ENCODE results near the gene NONO.
"Not testable (repeated sequence)": the region's sequence is repeated elsewhere in the genome, so short reads cannot be mapped to it uniquely, and the experiment has no call there.

Gene NONO

DNA sequence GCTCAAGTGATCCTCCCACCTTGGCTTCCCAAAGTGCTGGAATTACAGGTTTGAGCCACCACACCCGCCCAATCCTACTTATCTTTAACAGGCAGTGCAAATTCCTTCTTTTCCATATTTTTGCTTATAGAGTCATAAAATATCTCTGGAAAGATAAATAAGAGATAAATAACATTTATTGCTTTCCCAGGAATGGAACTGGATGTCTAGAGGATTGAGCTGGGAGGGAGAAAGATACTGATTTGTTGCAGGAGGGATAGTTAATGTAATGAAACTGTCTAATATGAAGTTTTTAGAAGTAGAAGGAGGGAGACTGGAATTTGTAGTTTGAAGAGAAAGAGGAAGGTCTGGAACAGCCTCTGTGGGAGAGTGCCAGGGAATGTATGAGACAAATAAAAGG lies 38.3 kb downstream of the NONO start:
- TF ChIP-seq, protein P1, sequence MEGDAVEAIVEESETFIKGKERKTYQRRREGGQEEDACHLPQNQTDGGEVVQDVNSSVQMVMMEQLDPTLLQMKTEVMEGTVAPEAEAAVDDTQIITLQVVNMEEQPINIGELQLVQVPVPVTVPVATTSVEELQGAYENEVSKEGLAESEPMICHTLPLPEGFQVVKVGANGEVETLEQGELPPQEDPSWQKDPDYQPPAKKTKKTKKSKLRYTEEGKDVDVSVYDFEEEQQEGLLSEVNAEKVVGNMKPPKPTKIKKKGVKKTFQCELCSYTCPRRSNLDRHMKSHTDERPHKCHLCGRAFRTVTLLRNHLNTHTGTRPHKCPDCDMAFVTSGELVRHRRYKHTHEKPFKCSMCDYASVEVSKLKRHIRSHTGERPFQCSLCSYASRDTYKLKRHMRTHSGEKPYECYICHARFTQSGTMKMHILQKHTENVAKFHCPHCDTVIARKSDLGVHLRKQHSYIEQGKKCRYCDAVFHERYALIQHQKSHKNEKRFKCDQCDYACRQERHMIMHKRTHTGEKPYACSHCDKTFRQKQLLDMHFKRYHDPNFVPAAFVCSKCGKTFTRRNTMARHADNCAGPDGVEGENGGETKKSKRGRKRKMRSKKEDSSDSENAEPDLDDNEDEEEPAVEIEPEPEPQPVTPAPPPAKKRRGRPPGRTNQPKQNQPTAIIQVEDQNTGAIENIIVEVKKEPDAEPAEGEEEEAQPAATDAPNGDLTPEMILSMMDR (IDR thresholded peaks at IDR 0.05; ENCODE audit: extremely low read depth, missing control alignments), result no peak
- DNase-seq (ENCODE audit: low spot score), result no peak

DNA sequence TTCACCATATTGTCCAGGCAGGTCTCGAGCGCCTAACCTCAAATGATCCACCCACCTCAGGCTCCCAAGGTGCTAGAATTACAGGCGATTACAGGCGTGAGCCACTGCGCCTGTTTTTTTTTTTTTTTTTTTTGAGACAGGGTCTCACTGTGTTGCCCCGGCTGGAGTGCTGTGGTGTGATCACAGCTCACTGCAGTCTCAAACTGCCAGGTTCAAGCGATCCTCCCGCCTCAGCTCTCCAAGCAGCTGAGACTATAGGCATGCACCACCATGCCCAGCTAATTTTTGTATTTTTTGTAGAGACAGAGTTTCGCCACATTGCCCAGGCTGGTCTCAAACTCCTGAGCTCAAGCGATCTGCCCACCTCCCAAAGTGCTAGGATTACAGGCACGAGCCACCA lies 41.0 kb downstream of the NONO start:
- not testable (repeated sequence) for DNase-seq (ENCODE audit: low spot score)

DNA sequence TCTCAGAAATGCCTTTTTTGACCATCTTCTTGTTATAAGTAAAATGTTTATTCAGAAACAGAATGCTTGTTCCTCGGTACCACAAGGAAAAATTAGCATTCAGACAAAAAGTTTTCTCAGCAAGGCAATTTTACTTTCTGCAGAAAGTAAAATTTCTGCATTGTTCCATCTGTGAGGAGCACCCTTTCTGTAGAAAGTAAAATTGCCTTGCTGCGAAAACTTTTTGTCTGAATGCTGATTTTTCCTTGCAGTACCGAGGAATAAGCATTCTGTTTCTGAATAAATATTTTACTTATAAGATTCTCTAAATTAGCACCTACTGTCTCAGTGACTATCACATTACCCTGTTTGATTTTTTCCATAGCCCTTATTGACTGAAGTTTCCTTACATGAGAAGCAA lies 43.0 kb downstream of the NONO start:
- TF ChIP-seq, protein P1 (IDR thresholded peaks at IDR 0.05; ENCODE audit: extremely low read depth, missing control alignments), result no peak
- no peak for DNase-seq (ENCODE audit: low spot score)

DNA sequence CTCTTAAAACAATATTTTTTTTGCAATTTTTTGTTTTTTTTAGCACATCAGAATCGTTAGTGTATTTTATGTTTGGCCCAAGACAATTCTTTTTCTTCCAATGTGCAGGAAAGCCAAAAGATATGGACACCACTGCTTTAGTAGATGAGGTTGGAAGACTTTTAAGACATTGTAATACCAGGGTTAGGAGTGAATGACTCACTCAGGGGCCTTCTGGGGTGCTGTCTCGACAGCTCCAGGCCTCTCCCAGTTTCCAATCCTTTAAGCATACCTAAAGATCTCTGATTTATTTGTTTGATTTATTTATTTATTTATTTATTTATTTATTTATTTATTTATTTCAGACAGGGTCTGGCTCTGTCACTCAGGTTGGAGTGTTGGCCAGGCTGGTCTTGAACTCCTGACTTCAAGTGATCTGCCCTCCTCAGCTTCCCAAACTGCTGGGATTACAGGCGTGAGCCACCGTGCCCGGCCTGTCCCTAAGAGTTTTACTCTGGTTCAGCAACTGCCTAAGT lies 65.8 kb downstream of the NONO start:
- DNase-seq (ENCODE audit: low spot score), result not testable (repeated sequence)

DNA sequence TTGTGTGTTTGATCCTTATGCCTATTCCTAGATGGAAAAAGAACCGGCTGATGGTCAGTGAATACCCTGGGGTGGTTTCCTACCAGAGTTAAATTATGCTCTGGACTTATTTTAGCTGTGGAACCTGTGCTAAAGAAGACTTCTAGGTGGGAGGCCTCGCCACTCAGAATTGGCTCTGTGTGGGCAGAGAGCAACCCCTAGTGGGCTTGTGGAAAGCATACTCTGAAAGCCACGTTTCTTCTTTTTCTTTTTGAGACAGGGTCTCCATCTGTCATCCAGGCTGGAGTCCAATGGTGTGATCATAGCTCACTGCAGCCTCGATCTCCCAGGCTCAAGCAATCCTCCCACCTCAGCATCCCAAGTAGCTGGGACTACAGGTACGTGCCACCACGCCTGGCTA lies 66.4 kb downstream of the NONO start:
- DNase-seq (ENCODE audit: low spot score), result not testable (repeated sequence)

All from GM20000 (cell line).